Measurements from ENCODE around the gene IKBKG. TPM values are rescaled to one million over a fixed set of nuclear protein-coding genes. Genes with fewer than 3 reads are reported as not detected.

Gene IKBKG
- total RNA-seq, 1 donor from 2014 or later: 11.8 TPM

DNA sequence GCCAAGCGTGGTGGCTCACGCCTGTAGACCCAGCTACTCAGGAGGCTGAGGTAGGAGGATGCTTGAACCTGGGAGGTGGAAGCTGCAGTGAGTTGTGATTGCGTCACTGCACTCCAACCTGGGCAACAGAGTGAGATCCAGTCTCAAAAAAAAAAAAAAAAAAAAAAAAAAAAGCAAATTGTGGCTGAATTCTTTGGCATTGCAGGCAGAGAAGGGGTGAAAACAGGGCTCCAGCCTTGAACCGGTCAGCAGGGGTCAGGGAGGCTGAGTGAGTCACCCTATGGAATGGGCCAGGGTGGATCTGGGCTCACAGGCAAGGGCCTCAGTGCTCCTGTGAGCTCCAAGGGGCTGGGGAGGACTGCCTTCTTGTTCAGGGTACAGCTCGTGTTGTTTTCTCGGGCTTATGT is 18.2 kb upstream of the IKBKG start:
- Histone ChIP-seq H3K27me3 (no peaks in the 10 kb centered on the region), H3K9me3 (no peaks in the 10 kb centered on the region), H3K4me1 (peaks cover under 1% of the 10 kb centered on the region), H3K36me3 (peaks cover 0 to 9% of the 10 kb centered on the region in 2 donors), H3K4me3 (no peak overlapping the region), H3K27ac (no peak overlapping the region)
- TF ChIP-seq POLR2A (IDR thresholded peaks at IDR 0.05) (no peak), POLR2AphosphoS5 (IDR thresholded peaks at IDR 0.05; ENCODE audit: insufficient read depth in 1 of 2, low read depth in 1 of 2) (no peak)
- TF ChIP-seq, protein P1, sequence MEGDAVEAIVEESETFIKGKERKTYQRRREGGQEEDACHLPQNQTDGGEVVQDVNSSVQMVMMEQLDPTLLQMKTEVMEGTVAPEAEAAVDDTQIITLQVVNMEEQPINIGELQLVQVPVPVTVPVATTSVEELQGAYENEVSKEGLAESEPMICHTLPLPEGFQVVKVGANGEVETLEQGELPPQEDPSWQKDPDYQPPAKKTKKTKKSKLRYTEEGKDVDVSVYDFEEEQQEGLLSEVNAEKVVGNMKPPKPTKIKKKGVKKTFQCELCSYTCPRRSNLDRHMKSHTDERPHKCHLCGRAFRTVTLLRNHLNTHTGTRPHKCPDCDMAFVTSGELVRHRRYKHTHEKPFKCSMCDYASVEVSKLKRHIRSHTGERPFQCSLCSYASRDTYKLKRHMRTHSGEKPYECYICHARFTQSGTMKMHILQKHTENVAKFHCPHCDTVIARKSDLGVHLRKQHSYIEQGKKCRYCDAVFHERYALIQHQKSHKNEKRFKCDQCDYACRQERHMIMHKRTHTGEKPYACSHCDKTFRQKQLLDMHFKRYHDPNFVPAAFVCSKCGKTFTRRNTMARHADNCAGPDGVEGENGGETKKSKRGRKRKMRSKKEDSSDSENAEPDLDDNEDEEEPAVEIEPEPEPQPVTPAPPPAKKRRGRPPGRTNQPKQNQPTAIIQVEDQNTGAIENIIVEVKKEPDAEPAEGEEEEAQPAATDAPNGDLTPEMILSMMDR (IDR thresholded peaks at IDR 0.05): no peak
- intact Hi-C loops (cut with DNase I): no loop called here
- no peak for DNase-seq (ENCODE audit: extremely low spot score in 2 of 2)

DNA sequence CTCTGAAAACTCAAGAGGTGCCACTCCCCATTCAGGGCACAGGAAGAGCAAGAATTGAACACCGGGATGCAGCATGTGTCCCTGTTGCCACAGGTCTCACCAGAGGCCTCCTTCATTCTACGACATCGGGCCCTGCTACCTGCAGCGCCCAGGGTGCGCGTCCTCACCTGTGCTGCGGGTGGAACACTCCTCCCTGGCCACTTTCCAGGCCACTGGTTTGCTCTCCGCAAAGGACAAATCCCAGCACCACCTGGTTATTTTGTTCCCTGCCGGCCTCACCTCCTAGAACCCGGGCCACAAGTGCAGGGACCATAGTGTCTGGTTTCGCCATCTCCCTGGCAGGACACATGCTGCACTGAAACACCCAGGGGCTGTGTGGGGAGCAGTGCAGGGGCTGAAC is 17.1 kb upstream of the IKBKG start:
- peaks cover 11% of the 10 kb centered on the region for H3K4me1 ChIP-seq
- H3K9me3 ChIP-seq: no peaks in the 10 kb centered on the region
- H3K36me3 ChIP-seq: peaks cover 0 to 9% of the 10 kb centered on the region in 2 donors
- no peak for DNase-seq (ENCODE audit: extremely low spot score in 2 of 2)
- intact Hi-C loops (cut with DNase I): loop anchor here (5.0 kb wide), 2 partner anchors 118 to 133 kb away; partner anchors contain the start of genes RPL10 and TAFAZZIN
- TF ChIP-seq POLR2AphosphoS5 (IDR thresholded peaks at IDR 0.05; ENCODE audit: insufficient read depth in 1 of 2, low read depth in 1 of 2) (no peak), POLR2A (IDR thresholded peaks at IDR 0.05) (no peak)
- TF ChIP-seq, protein P1 (IDR thresholded peaks at IDR 0.05): no peak
- H3K4me3 ChIP-seq: no peak overlapping the region
- H3K27me3 ChIP-seq: no peaks in the 10 kb centered on the region
- no peak overlapping the region for H3K27ac ChIP-seq

DNA sequence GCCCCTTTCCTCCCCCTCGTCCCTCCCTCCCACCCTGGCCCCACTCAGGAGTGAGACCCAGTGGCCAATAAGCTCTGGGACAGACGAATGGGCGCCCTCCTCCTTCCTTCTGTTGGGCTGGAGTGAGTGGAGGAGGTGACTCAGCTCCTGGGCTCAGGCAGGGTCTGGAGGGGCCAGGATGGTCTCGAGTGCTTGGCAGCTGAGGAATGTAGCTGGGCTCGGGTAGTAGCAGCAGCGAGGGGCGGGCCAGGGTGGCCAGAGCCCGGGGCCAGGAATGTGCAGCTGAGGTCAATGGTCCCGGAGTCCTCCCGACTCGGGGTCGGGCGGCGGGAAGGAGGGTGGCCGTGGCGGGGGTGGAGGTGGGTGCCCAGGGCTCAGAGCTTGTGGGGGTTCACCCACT is 15.8 kb upstream of the IKBKG start:
- peaks cover 0 to 14% of the 10 kb centered on the region in 2 donors for H3K36me3 ChIP-seq
- TF ChIP-seq POLR2A (IDR thresholded peaks at IDR 0.05) (no peak), POLR2AphosphoS5 (IDR thresholded peaks at IDR 0.05; ENCODE audit: insufficient read depth in 1 of 2, low read depth in 1 of 2) (no peak)
- TF ChIP-seq, protein P1 (IDR thresholded peaks at IDR 0.05): no peak
- intact Hi-C loops (cut with DNase I): loop anchor here (5.0 kb wide), 2 partner anchors 119 to 134 kb away; partner anchors contain the start of genes RPL10 and TAFAZZIN

DNA sequence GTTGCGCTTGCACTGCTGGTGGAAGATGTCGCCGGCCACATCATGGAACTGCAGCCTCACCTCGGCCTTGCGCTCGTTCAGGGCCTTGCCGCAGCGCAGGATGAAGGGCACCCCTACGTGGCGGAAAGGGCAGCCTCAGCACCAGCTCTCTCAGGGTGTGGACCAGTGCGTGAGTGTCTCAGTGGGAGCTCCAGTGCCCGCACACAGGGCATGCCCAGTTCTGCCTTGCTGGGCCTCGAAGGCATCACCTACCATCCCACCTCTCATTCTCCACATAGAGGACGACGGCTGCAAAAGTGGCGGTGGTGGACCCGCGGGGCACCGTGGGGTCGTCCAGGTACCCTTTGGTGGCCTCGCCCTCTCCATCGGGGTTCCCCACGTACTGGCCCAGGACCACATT is 14.7 kb upstream of the IKBKG start:
- DNase-seq (ENCODE audit: extremely low spot score in 2 of 2): no peak
- H3K27ac ChIP-seq: no peak overlapping the region
- no peaks in the 10 kb centered on the region for H3K27me3 ChIP-seq
- H3K4me1 ChIP-seq: peaks cover 11% of the 10 kb centered on the region
- no peaks in the 10 kb centered on the region for H3K9me3 ChIP-seq
- H3K4me3 ChIP-seq: no peak overlapping the region
- H3K36me3 ChIP-seq: peaks cover 0 to 14% of the 10 kb centered on the region in 2 donors
- intact Hi-C loops (cut with DNase I): loop anchor here (5.0 kb wide), 2 partner anchors 120 to 135 kb away; partner anchors contain the start of genes RPL10 and TAFAZZIN
- TF ChIP-seq POLR2A (IDR thresholded peaks at IDR 0.05) (no peak), POLR2AphosphoS5 (IDR thresholded peaks at IDR 0.05; ENCODE audit: insufficient read depth in 1 of 2, low read depth in 1 of 2) (no peak)
- TF ChIP-seq, protein P1 (IDR thresholded peaks at IDR 0.05): no peak

More for the DNA sequence above, 15.8 kb upstream of the IKBKG start:
- no peak for DNase-seq (ENCODE audit: extremely low spot score in 2 of 2)
- Histone ChIP-seq H3K27me3 (no peaks in the 10 kb centered on the region), H3K27ac (no peak overlapping the region), H3K9me3 (no peaks in the 10 kb centered on the region), H3K4me3 (no peak overlapping the region), H3K4me1 (peaks cover 11% of the 10 kb centered on the region)

DNA sequence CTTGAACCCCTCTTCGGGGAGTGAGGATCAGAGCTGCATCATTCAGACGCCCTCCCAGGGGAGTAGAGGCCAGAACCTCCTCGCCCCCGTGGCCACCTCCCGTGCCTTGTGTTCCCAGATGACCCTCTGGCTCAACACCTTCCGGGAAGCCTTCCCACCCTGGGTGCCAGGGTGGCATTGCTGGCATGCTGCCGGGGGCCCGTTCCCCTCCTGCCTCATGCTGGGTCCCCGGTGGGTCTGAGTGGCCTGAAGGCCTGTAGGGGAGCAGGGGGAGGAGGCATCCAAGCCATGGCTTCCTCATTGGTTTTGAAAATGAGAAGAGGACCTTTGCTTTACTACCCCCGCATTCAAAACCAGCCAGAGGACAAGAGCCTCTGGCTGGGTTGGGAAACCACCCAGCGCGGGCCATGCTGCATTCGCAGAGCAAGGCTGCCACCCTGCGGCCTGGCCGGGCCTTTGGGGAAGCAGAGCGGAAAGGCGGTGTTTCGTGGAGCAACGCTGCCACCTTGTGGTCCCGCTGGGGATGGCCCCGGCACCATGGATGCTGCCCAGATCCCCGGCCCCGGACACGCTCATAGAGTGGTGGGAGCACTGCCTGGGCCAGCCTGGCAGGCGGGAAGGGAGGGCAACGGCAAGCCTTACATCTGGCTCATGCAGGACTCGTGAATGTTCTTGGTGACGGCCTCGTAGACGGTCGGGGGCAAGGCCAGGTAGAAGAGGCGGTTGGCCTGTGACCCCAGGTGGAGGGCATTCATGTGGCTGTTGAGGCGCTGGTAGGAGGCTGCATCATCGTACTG is 12.7 kb upstream of the IKBKG start:
- Histone ChIP-seq H3K36me3 (peaks cover 0 to 14% of the 10 kb centered on the region in 2 donors), H3K4me1 (peaks cover 11% of the 10 kb centered on the region), H3K27me3 (no peaks in the 10 kb centered on the region), H3K4me3 (no peak overlapping the region), H3K9me3 (no peaks in the 10 kb centered on the region), H3K27ac (peak overlapping the region; percentile 58)
- DNase-seq (ENCODE audit: extremely low spot score in 2 of 2): peak in 1 of 2 donors; percentile 91
- TF ChIP-seq POLR2AphosphoS5 (IDR thresholded peaks at IDR 0.05; ENCODE audit: insufficient read depth in 1 of 2, low read depth in 1 of 2) (peak; percentile 75 to 79), POLR2A (IDR thresholded peaks at IDR 0.05) (no peak)
- TF ChIP-seq, protein P1 (IDR thresholded peaks at IDR 0.05): peak; percentile 99 to 100 (median 100)
- intact Hi-C loops (cut with DNase I): loop anchor here (5.0 kb wide), 2 partner anchors 122 to 137 kb away; partner anchors contain the start of genes RPL10 and TAFAZZIN

Data from vagina (tissue), 2 donors.